GM12892 (cell line): Measurements from ENCODE around the gene BCL2L12.
"Not testable (repeated sequence)": the region's sequence is repeated elsewhere in the genome, so short reads cannot be mapped to it uniquely, and the experiment has no call there.

Source experiments
- POLR2A ChIP-seq: IDR thresholded peaks from 2 replicates; pipeline ENCODE4 v1.6.1; 2011; ENCODE audit warnings: low read depth, low read length, control low read depth
- POLR2AphosphoS5 ChIP-seq: IDR thresholded peaks from 2 replicates; pipeline ENCODE4 v1.6.1; 2011; ENCODE audit warnings: low read depth, low read length, control low read depth
- TAF1 ChIP-seq: IDR thresholded peaks from 2 replicates; pipeline ENCODE4 v1.6.1; 2011; ENCODE audit warnings: low read depth, mild to moderate bottlenecking, control low read depth, low read length, borderline replicate concordance

DNA sequence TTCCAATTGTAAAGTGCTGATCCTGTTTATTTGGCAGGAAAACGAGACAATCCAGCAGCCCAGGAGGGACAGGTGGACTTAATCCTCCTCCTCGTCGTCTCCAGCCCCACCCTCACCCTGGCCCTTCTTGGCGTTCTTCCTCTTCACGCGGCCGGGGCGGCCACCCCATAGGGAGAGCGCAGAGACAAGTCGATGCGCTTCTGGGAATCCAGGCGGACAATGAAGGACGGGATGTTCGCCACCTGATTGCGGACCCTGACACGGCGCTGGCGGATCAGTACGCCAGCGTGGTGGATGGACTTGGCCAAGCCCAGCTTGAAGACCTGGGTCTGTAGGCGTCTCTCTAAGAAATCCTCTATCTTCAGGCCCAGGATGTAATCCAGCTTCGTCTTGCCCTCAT, 53.7 kb downstream of the BCL2L12 start:
- TF ChIP-seq POLR2A, TAF1, POLR2AphosphoS5: not testable (repeated sequence)
